Activated CD8-positive, alpha-beta memory T cell treated with anti-CD3 and anti-CD28 coated beads for 24 hours (primary cell): ENCODE data around the gene NDRG2.

ENCODE experiments used
- DNase-seq: peaks from one replicate; pipeline ENCODE4 v3.0.0-alpha.2; 2020

NDRG2 gene

GRCh38 chr14:21024585-21025370 is at the start of gene NDRG2:
NDRG2 (minus strand) TSS chr14:21025061; CDS start chr14:21023315, 1,746 bp downstream.
- peak; percentile 83 for DNase-seq

- DNase-seq = no peak
Measured at GRCh38 chr14:21073921-21074320, 49.1 kb upstream of the NDRG2 start.

DNA sequence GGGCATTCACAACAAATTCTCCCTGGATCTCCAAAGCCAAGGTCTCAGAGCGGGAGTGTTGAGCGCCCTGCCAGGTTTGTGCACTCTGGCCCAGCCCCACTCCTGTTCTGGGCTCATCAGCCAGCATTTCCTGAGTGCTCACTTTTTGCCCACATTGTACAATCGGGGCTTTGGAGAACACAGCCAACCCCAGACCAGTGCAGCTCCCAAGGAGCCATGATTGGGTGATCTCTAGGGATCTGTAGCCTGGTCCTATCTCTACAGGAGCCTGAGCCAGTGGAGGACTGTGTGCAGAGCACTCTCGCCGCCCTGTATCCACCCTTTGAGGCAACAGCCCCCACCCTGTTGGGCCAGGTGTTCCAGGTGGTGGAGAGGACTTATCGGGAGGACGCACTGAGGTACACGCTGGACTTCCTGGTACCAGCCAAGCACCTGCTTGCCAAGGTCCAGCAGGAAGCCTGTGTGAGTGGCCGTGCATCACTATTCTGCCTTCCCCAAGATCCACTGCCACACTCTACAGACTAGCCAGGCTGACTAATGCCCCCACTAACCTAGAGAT is 48.0 kb upstream of the NDRG2 start:
- DNase-seq = no peak

- DNase-seq = no peak
Measured at GRCh38 chr14:21072031-21072473, 47.2 kb upstream of the NDRG2 start.

DNA sequence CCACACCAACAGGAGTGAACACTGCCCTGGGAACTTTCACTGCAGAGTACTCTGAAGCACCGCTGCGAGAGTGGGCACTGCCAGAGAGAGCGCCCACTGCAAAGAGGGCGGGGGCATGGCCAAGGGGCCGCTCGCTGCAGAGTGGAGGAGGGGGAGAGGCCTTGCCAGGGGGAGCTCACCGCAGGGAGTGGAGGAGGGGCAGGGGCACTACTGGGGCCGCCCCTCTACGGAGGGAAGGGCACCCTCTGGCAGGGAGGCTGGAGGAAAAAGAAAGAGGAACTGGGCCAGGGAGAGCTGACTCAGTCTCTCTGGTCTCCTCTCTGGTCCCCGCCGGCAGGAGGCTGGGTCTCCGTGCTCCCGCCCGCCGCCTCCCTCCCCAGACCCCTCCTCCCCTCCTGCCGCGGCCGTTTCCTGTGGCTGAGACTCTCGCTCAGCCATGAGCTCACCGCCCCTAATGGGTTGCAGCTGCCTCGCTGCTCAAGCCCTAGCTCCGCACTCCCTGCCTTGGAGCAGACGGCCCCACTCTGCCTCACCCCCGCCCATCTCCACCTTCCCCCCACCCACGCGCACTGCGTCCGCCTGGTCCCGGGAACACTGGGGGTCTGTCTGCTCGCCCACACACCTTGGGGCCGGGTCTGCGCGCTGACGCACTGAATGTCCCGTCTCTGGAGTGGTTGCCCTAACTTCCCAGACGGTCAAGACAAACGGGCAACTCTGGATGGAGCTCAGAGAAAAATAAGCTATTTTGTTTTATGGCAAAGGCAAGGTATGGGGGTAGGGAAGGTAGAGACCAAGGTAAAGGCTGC is 46.6 kb upstream of the NDRG2 start:
- DNase-seq = peak; percentile 73

DNA sequence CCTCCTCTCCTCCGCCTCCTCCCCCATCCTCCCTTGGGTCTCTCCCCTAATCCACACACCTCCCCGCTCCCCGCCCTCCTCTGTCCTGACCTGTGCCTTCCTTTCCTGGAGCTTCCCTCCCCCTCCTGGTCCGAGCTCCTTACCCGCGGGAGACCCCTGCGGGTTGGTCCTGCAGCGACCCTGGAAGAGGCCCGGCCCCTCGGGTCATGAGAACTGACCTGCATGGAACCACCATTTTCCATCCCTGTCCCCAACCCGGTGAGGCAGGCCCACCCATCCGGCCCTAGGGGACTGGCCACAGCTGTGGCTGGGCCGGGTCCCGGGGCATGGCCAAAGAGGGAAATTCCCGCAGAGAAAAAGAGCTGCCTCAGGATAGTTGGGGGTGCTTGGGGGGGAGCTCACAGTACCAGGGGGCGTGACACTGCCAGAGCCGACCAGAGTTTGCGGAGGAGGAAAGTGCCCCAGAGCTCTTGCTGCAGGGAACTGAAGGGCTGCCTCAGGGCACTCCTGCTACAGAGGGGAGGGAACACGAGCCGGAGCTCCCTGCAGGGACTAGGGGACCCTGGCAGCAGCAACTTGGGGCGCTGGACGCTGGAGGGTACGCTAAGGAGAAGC is 45.9 kb upstream of the NDRG2 start:
- peak; percentile 65 for DNase-seq

DNA sequence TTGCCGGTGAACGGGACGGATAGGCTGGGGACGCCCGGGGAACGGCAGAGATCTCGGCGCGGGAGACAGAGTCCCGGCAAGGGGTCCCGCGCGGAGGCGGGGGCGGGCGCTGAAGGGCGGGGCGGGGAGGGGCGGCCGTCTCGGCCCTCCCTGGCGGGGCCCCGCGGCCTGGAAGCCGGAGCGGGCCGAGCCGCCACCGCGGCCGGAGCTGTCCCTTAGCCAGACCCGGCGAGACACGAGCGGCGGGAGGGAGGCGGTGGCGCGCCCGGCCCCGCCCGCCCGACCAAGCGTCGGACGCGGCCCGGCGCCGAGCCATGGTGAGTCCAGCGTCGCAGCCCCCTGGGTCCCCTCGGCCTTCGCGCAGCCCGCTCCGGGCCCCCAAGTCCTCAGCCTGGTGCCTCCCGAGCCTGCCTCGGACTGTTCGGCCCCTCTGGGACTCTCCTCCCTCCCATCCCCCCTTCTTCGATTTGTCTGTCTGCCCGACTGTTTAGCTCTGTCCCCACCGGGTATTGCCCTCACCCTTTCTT is 45.3 kb upstream of the NDRG2 start, which contains the start of gene ARHGEF40:
Gene ARHGEF40 (plus strand): TSS at position 222 of the 527 bp plus-strand sequence. CDS start 93 bp downstream, at position 315.
- DNase-seq = no peak

DNA sequence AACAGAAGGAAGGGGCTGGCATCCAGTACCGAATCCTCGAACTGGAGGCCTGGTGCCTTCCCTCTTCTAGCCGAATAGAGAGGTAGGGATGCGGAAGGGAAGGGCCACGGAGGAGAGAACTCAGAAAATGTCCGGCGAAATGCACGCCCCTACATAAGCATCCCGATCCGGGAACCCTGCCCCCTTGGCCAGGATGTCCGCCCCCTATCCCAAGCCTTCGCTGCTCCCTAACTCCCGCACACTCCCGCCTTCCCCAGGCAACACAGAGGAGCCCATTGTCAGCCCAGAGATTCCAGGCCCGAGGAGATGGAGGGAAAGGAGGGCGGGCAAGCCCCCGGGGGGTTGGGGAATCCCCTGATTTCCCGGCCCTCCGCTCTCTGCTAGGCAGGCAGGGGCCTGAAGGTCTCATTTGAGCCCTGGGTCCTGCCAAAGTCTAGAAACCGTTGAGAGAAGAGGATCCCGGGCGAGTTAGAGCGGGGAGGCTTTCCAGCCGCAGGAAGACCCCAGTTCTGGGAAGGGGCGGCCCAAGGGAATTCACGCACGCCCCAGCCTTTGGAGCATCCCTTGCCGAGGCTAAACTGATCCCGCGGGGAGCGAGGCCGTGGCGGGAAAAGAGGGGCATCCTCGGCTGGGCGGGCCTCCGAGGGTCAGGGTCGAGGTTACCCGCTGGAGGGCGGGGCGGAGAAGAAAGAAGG is 44.7 kb upstream of the NDRG2 start:
- DNase-seq = peak; percentile 64

DNA sequence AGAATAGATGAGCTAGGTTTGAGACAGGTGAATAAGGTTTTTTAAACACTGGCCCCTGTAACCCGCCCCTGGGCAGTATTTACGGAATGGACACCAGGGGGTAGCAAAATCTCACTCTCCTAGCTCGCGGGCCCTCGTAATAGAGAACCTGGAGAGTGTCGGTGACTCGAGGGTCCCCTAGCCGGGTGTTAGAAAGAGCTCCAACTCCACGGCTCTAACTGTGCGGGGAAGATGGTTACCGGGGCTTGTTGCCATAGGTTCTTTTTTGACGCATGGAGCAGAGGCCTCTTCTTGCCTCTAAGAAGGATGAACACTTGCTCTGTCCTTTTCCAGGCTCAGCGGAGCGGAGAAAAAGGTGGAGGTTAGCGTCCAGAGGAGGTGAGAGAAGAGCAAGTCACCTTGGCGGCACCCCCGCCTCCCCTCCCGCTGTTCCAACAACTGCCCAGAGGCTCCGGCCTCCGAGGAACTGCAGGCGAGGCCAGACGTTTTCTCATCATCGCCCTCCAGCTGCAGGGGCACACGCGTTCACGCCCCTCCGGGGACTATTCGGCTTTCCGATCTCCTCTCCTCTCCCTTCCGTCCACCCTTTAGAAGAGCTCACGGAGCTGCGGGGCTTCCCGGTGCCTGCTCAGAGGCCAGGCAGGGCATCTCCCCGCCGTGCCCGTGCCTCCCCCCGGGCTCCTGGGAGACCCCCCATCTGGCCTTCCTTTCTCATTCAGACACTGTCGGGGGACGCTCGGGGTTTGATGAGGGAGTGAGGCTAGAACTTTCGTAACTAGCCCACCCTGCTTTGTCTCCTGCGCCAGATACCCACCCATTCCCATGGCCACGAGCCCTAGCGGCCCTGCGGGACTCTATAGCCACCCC is 43.9 kb upstream of the NDRG2 start:
- peak; percentile 72 for DNase-seq

- no peak for DNase-seq
Measured at GRCh38 chr14:21066882-21067502, 42.1 kb upstream of the NDRG2 start.

DNA sequence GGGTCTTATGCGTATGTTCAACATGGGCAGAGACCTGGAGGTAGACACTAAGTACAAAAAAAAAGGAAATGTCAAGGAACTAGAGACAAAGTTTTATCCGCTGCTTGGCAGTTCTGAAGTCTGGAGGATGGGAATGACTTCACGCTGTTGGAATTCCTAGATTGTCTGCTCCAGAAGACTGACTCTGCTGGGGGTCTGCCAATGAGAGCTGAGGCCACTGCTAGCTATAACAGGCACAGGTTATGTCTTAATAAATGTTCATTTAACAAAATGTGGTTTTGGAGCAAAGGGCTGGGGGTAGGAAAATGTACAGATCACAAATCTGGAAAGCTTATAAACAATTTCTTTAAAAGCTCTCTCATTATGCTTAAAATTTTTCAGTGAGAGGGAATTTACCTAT is 38.6 kb upstream of the NDRG2 start:
- DNase-seq = no peak

GRCh38 chr14:21061347-21061668 is 36.4 kb upstream of the NDRG2 start:
- no peak for DNase-seq

- no peak for DNase-seq
Measured at GRCh38 chr14:21060614-21061346, 35.9 kb upstream of the NDRG2 start.

DNA sequence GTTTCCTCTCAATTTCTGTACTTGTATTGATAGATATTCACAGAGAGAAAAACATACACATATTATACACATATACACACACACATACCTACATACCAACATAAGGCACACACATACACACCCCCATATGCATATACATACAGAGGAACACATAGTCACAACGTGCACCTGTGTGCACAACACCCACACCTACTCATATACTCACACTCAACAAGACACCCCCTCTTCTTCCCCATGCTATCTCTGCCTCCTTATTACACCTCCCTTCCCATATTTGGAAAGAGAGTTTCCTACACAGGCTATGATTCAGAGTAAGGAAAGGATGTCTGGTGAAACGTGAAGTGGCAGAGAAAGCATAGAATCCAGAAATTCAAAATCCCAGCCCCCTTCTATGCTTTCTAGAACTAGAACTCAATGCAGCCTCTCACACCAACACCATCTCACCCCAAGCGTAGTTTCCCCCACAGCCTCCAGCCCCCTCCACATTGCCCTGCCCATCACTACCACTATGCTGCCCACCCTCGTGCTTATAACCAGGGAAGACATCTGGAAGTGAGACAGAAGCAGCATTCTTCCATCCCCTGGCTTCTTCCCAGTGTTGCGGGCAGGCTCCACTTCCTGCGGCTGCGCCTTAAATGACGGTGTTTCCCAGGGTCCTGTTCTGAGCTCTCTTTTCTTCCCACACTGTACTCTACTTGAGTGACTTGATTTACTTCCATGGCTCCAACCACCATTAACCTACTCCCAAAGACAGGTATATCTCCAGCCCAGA is 35.2 kb upstream of the NDRG2 start:
- DNase-seq = no peak

DNA sequence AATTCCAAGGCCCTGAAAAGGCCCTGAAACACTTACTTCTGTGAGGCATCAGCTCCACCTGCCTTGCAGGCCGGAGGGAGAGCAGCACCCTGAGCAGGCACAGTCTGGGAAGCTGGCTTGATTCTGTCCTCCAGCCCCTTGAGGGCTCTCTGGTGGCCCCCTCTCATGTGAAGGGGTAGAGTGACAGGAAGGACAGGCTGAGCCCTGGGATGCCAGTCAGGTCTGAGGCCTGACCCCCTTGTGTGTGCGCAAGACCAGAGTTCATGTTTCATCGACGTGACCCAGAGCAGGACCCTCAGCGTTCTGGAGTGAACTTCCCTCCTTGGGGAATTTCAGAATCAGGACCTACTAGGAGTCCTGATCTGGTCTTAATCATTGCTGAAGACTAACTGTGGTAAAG is 34.0 kb upstream of the NDRG2 start:
- DNase-seq = no peak

- no peak for DNase-seq
Measured at GRCh38 chr14:21057803-21058675, 33.2 kb upstream of the NDRG2 start, which contains the start of gene RNASE8. RNASE8 (plus strand) TSS chr14:21057822; CDS start chr14:21057893, 71 bp downstream.

DNA sequence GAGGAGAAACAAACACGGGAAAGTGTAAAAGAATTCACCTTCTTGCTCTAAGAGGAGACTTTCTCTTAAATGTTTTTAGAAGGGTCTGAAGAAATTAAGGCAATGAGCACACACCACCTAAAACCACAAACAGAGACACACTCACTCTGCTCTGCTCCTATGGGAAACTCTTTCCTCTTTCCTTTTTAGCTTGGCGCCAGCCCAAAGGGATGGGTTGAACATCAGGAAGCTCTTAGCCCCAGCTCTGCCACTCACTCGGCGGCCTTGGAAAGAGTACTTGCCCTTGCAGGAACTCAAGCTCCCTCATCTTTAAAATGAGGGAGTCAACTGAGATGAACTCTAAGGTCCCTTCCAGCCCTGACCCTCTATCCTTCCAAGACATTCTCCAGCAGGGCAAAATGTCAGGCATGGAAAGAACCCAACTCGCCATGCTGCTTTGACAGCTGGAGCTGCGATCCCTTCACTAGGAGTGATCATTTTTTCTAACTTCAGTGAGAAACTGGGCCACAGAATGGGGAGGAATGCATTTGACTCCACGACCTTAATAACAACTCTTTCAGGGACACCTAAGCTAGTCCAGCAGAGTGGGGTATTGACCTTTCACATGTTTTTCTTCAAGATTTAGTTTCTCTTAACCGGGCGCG is 31.8 kb upstream of the NDRG2 start:
- DNase-seq = no peak
